Measurements from ENCODE around the gene NCBP1.

Gene NCBP1

GRCh38 chr9:97627624-97628023 lies 6.0 kb upstream of the NCBP1 start:
- DNase-seq, result no peak

DNA sequence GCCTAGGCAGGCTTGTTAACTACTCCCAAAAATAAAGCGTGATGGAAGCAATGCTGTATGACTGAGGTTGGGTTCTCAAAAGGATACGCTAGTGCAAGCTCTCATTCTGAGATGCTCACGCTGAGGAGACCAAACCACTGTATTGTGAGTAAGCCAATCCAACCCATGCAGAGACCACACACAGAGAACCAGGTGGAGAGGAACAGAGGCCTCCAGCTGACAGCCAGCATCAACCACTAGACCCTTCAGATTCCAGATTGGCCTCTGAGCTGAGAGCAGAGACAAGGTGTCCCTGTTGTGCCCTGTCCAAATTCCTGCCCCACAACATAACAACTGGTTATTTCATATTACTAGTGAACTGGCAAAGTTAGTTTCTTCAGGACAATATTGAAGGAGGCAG lies 5.0 kb upstream of the NCBP1 start:
- DNase-seq, result no peak

DNA sequence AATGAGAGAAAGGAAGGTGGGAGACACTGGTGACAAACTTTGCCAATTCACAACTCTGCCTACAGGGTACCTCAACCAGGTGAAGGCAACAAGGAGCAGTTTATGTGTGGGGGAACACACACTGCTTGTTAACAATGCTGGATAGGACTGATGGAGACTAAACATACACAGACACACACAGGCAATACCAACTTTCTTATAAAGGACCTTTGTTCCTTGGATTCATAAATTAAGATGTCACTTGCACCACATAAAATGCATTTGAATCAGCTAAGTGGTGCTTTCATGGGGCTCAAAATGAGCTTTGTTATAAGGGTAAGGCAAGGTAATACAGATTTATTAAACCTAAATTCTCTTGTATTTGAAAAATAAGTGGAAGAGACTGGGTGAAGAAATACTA lies 4.5 kb upstream of the NCBP1 start:
- DNase-seq, result no peak

GRCh38 chr9:97630591-97630990 lies 3.0 kb upstream of the NCBP1 start:
- DNase-seq, result no peak

DNA sequence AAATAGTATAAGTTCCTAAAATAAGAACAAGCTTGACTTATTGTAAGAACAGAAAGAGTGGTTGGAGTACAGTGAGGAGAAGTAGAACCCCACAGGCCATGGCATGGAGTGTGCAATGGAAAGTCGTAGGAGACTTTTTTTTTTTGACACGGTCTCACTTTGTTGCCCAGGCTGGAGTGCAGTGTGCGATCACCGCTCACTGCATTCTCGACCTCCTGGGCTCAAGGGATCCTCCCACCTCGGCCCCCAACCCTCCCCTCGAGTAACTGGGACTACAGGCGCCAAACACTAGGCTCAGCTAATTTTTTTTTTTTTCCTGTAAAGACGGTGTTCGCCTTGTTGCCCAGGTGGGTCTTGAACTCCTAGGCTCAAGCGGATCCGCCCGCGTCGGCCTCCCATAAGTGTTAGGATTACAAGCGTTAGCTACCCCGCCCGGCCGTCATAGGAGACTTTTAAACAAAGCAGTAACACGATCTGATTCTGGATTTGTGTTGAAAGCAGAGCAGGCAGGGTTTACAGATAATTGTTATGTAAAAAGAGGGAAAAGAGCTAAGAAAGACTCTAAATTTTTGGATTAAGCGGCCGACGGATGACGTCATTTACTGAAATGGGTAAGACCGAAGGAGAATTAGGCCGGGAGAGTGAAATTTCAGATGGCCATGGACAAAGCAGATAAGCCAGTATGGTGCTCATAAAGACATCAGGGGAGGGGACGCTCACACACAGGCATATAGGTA lies 1.2 kb upstream of the NCBP1 start:
- peak; percentile 81 for DNase-seq

- peak; percentile 34 for DNase-seq
These were observed 354 bp downstream of the NCBP1 start for GRCh38 chr9:97633859-97634490.

DNA sequence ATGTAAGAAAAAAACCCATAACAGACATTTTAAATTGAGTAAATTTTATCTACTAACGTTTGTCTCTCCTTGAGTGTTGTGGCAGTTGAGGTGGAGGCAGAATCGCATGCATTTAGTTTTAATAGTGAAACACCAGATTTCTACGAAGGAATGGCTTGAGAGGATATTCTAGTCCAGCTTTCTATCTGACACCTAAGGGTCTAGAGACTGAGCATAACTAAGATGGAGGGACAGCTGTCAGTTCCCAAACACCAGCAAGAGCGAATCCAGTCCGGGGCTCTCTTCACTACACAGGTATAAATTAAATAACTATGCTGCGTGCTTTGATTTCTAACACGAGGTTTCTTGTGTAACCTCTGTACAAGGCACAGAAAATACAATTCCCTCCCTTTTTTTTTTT lies 1.4 kb downstream of the NCBP1 start:
- DNase-seq, result no peak

GRCh38 chr9:97636903-97637302 lies 3.3 kb downstream of the NCBP1 start:
- DNase-seq, result no peak

- DNase-seq, result no peak
These were observed 5.0 kb downstream of the NCBP1 start for GRCh38 chr9:97638666-97639065.

DNA sequence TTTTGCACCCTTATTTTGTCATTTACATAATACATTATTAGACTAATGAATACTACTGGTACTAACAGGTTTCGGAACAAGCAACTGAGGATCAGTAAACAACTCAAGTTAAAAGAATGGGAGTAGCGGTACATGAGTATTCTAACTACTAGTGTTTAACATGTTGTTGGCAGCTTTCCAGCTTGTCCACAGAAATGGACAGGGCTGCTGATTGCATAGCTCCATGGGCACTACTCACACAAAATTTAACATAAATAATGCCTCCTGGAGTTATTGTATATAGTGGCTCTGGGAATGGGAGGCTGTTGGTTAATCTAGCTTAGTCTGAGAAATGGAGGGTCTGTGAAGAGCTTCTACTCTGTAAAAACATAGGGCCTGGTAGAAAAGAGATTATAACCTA lies 6.7 kb downstream of the NCBP1 start:
- DNase-seq, result peak; percentile 53

- DNase-seq, result no peak
These were observed 12.1 kb downstream of the NCBP1 start for GRCh38 chr9:97645720-97646119.

GRCh38 chr9:97647996-97648395 lies 14.4 kb downstream of the NCBP1 start:
- no peak for DNase-seq

GRCh38 chr9:97651646-97652045 lies 18.0 kb downstream of the NCBP1 start:
- DNase-seq, result no peak

GRCh38 chr9:97658707-97659106 lies 25.1 kb downstream of the NCBP1 start:
- DNase-seq, result no peak

DNA sequence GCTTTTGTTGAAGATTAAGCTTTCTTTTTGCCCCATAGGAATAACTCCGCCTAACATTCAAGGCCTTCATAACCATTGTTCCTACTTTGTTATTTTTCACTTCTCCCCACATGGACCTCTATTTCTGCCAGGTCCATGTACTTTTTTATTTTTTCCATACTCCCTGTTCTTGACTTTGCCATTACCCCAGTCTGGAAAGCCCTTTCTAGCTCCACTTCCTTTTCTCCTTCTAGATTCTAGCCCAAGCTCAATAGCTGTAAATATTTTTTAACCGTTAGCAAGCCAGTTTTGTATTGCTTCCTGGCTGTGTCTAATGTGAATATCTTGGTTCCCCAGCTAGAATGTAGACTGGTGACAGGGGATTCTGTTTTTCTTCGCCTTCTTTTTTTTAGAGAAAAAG lies 26.1 kb downstream of the NCBP1 start:
- DNase-seq, result no peak

- DNase-seq, result no peak
These were observed 26.7 kb downstream of the NCBP1 start for GRCh38 chr9:97660340-97660739.

GRCh38 chr9:97660847-97661246 lies 27.2 kb downstream of the NCBP1 start:
- DNase-seq, result no peak

GRCh38 chr9:97665742-97666141 lies 32.1 kb downstream of the NCBP1 start:
- DNase-seq, result no peak

- DNase-seq, result no peak
These were observed 33.5 kb downstream of the NCBP1 start for GRCh38 chr9:97666907-97667686.

DNA sequence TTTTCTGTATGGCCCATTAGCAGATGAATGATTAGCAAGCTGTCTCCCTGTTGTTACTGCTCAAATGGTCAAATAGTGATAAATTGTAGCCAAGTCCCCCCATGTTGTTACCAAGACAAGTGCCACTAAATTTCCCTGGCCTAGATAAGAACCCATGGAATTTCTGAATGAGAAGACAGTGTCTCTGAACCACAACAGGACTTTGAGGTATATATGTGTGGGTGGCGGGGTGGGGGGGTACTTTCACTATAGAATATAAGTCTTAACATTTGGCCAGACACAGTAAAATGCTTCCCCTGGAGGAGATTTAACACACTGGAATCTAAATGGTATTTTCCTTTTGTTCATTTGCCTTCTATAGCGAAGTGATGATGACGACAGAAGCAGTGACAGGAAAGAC lies 34.9 kb downstream of the NCBP1 start:
- DNase-seq, result no peak

GRCh38 chr9:97670586-97670985 lies 37.0 kb downstream of the NCBP1 start:
- no peak for DNase-seq

DNA sequence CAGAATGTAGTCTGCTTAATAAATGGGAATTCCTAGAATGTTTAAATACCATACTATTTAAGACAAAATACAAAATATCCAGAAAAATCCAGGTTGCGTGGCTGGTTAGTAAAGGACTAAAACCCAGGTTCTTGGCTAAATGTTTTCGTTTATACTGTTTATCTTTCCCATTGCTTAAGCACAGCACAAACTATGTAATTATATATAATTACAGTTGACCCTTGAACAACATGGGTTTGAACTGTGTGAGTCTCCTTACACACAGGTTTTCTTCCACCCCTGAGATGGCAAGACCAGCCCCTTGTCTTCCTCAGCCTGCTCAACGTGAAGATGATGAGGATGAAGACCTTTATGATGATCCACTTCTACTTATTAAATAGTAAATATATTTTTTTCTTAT lies 38.8 kb downstream of the NCBP1 start:
- DNase-seq, result peak; percentile 2

GRCh38 chr9:97673922-97674321 lies 40.3 kb downstream of the NCBP1 start:
- no peak for DNase-seq

DNA sequence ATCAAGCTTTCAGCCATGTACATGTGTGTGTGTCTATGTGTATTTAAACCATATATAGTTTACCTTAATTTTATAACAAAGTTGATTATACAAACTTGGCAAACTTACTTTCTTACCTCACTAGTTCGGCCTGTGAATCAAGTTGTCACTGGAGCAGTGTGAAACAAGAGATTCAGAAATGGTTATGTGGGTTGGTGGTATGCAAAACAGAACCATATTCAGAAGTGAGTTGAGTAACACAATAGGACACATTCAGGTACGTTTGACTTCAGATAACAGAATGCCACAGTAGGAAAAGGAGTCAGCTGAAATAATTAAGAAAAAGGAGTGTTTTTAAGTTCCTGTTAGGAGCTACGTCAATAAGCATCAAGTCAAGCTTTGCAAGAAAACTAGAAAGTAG lies 42.0 kb downstream of the NCBP1 start:
- DNase-seq, result no peak

Measured in NCI-H146 (cell line).